B cell (primary cell): ENCODE results near the gene TMEM145.

ENCODE experiments used
- EZH2 ChIP-seq: IDR thresholded peaks from 2 replicates; pipeline ENCODE4 v1.6.1; 2012; ENCODE audit warnings: borderline replicate concordance, low read depth, mild to moderate bottlenecking, moderate library complexity, low read length; ENCODE audit not compliant: insufficient read depth, poor library complexity, severe bottlenecking
- TF ChIP-seq, protein P1 (sequence below): fragments of 200-600 bp; IDR thresholded peaks from one replicate; pipeline ENCODE4 v1.8.0; 2022; ENCODE audit warnings: antibody characterized with exemption, mild to moderate bottlenecking

GRCh38 chr19:42330241-42330711, 17.2 kb downstream of the TMEM145 start:
- TF ChIP-seq, protein P1, sequence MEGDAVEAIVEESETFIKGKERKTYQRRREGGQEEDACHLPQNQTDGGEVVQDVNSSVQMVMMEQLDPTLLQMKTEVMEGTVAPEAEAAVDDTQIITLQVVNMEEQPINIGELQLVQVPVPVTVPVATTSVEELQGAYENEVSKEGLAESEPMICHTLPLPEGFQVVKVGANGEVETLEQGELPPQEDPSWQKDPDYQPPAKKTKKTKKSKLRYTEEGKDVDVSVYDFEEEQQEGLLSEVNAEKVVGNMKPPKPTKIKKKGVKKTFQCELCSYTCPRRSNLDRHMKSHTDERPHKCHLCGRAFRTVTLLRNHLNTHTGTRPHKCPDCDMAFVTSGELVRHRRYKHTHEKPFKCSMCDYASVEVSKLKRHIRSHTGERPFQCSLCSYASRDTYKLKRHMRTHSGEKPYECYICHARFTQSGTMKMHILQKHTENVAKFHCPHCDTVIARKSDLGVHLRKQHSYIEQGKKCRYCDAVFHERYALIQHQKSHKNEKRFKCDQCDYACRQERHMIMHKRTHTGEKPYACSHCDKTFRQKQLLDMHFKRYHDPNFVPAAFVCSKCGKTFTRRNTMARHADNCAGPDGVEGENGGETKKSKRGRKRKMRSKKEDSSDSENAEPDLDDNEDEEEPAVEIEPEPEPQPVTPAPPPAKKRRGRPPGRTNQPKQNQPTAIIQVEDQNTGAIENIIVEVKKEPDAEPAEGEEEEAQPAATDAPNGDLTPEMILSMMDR, result no peak
- no peak for TF ChIP-seq EZH2
